SK-N-SH (cell line): ENCODE measurements around the gene ABHD10. TPM values are rescaled to one million over a fixed set of nuclear protein-coding genes. Genes with fewer than 3 reads are reported as not detected.

Experiments used
- CTCF ChIA-PET: fragments of 300-600, 350-600 bp; formaldehyde crosslinking; extraction: SDS; loops from one replicate; lab custom pipeline; 2021; lab: Yijun Ruan, JAX
- POLR2A ChIA-PET: fragments of 350-600 bp; sonication (Branson Sonifier 250); formaldehyde crosslinking; extraction: SDS; loops from one replicate; lab custom pipeline; 2020; ENCODE audit warnings: antibody characterized with exemption, inconsistent platforms; lab: Yijun Ruan, JAX
- DNase-seq: peaks from one replicate; pipeline ENCODE4 v3.0.0; 2012
- H2AFZ ChIP-seq: fragments of 200-600 bp; sonication (generic); 2 replicates; pipeline ENCODE4 v1.8.1; 2016; ENCODE audit warnings: antibody characterized with exemption, mild to moderate bottlenecking, low read depth
- H3F3A ChIP-seq: fragments of 200-600 bp; sonication (generic); replicated peaks from 2 replicates; pipeline ENCODE3; 2016; ENCODE audit warnings: antibody characterized with exemption, mild to moderate bottlenecking; ENCODE audit not compliant: insufficient read depth
- H3K27ac ChIP-seq, 2 experiments: fragments of 200-500 bp in 1 of 2; fragments of 200-600 bp in 1 of 2; sonication (Bioruptor generic) in 1 of 2; sonication (generic), shearing (Covaris generic) in 1 of 2; 2 replicates each; pipeline versions ENCODE4 v1.5.1 to v1.6.1; 2014 to 2016; ENCODE audit warnings: low read depth in 2 of 2, inconsistent platforms in 1 of 2, low read length in 1 of 2, mild to moderate bottlenecking in 1 of 2, mixed read lengths in 1 of 2
- H3K27me3 ChIP-seq: fragments of 200-600 bp; sonication (generic), shearing (Covaris generic); 2 replicates; pipeline ENCODE4 v1.6.1; 2016; ENCODE audit warnings: mixed run types; ENCODE audit not compliant: insufficient read depth
- H3K36me3 ChIP-seq, 2 experiments: fragments of 200-500 bp in 1 of 2; fragments of 200-600 bp in 1 of 2; sonication (Bioruptor generic) in 1 of 2; sonication (generic) in 1 of 2; replicated peaks in 1 of 2; 2 replicates each; pipeline versions ENCODE3 to v1.5.1; 2014 to 2016; ENCODE audit warnings: low read length in 1 of 2, mild to moderate bottlenecking in 1 of 2; ENCODE audit not compliant: insufficient read depth in 2 of 2, control insufficient read depth in 1 of 2
- H3K4me1 ChIP-seq, 2 experiments: fragments of 200-500 bp in 1 of 2; fragments of 200-600 bp in 1 of 2; sonication (Bioruptor generic) in 1 of 2; sonication (generic), shearing (Covaris generic) in 1 of 2; 2 replicates each; pipeline versions ENCODE4 v1.5.1 to v1.6.1; 2014 to 2016; ENCODE audit warnings: low read depth in 1 of 2, low read length in 1 of 2, mixed run types in 1 of 2; ENCODE audit not compliant: insufficient read depth in 2 of 2, control insufficient read depth in 1 of 2
- H3K4me2 ChIP-seq: fragments of 200-600 bp; sonication (generic), shearing (Covaris generic); 2 replicates; pipeline ENCODE4 v1.6.1; 2017; ENCODE audit warnings: mixed run types
- H3K4me3 ChIP-seq, 2 experiments: fragments of 200-500 bp in 1 of 2; fragments of 200-600 bp in 1 of 2; sonication (Bioruptor generic) in 1 of 2; sonication (generic), shearing (Covaris generic) in 1 of 2; 2 replicates each; pipeline versions ENCODE4 v1.5.1 to v1.8.1; 2014 to 2016; ENCODE audit warnings: low read depth in 2 of 2, inconsistent platforms in 1 of 2, low read length in 1 of 2, mild to moderate bottlenecking in 1 of 2, mixed read lengths in 1 of 2, moderate library complexity in 1 of 2
- H3K79me2 ChIP-seq: fragments of 200-600 bp; sonication (generic); 2 replicates; pipeline ENCODE4 v1.8.1; 2017; ENCODE audit warnings: mild to moderate bottlenecking; ENCODE audit not compliant: insufficient read depth
- H3K9ac ChIP-seq: fragments of 200-600 bp; sonication (generic); 2 replicates; pipeline ENCODE4 v1.6.1; 2017; ENCODE audit warnings: mixed run types
- H3K9me2 ChIP-seq: fragments of 200-600 bp; sonication (generic); 2 replicates; pipeline ENCODE4 v1.6.1; 2017; ENCODE audit warnings: mixed run types
- H3K9me3 ChIP-seq: fragments of 200-600 bp; sonication (generic); 2 replicates; pipeline ENCODE4 v1.6.1; 2017; ENCODE audit warnings: mixed run types, mild to moderate bottlenecking, moderate library complexity
- H4K20me1 ChIP-seq: fragments of 200-600 bp; sonication (generic); 2 replicates; pipeline ENCODE4 v1.6.1; 2017; ENCODE audit warnings: mild to moderate bottlenecking, mixed run types; ENCODE audit not compliant: insufficient read depth
- ELF1 ChIP-seq: IDR thresholded peaks from 2 replicates; pipeline ENCODE4 v1.4.0; 2012
- EZH2phosphoT487 ChIP-seq: fragments of 200-600 bp; sonication (generic); IDR thresholded peaks from 2 replicates; pipeline ENCODE4 v1.6.1; 2017; ENCODE audit warnings: low read depth, mixed run types, mild to moderate bottlenecking, antibody characterized with exemption, moderate library complexity, borderline replicate concordance
- FOXJ3 ChIP-seq: sonication (generic); formaldehyde crosslinking; IDR thresholded peaks from 2 replicates; pipeline ENCODE4 v1.5.1; 2020; ENCODE audit warnings: mild to moderate bottlenecking, missing genetic modification reagents
- GABPA ChIP-seq: IDR thresholded peaks from 2 replicates; pipeline ENCODE4 v1.4.0; 2012; ENCODE audit warnings: low read depth, mild to moderate bottlenecking
- JUND ChIP-seq: IDR thresholded peaks from 2 replicates; pipeline ENCODE4 v1.4.0; 2012
- MEF2A ChIP-seq: IDR thresholded peaks from 2 replicates; pipeline ENCODE4 v1.4.0; 2012; ENCODE audit warnings: low read depth, borderline replicate concordance
- MXI1 ChIP-seq: IDR thresholded peaks from 2 replicates; pipeline ENCODE4 v1.6.1; 2012; ENCODE audit warnings: mild to moderate bottlenecking, low read depth, low read length, improper control_type of control experiment
- RAD21 ChIP-seq: IDR thresholded peaks from 2 replicates; pipeline ENCODE4 v1.6.1; 2012; ENCODE audit warnings: mild to moderate bottlenecking, low read length
- RCOR1 ChIP-seq: fragments of 150-350 bp; IDR thresholded peaks from 2 replicates; pipeline ENCODE4 v1.6.1; 2017; ENCODE audit warnings: antibody characterized with exemption, low read length
- RXRA ChIP-seq: IDR thresholded peaks from 2 replicates; pipeline ENCODE4 v1.4.0; 2012; ENCODE audit warnings: low read depth, mild to moderate bottlenecking, borderline replicate concordance
- SIN3A ChIP-seq: IDR thresholded peaks from 2 replicates; pipeline ENCODE4 v1.6.1; 2012; ENCODE audit warnings: low read depth, mild to moderate bottlenecking, low read length, moderate library complexity, borderline replicate concordance
- TCF12 ChIP-seq: IDR thresholded peaks from 2 replicates; pipeline ENCODE4 v1.4.0; 2012
- TEAD4 ChIP-seq: IDR thresholded peaks from 2 replicates; pipeline ENCODE4 v1.4.0; 2012; ENCODE audit warnings: mild to moderate bottlenecking, borderline replicate concordance; ENCODE audit not compliant: insufficient read depth
- YY1 ChIP-seq: IDR thresholded peaks from 2 replicates; pipeline ENCODE4 v1.4.0; 2012; ENCODE audit warnings: low read depth, mild to moderate bottlenecking
- WGBS: methylation state at CpG from one replicate; pipeline ENCODE4 v1.1.6; 2017; ENCODE audit warnings: low lambda C conversion rate; 5-methylcytosine and 5-hydroxymethylcytosine counted together
- polyA plus RNA-seq, 3 experiments: library from polyadenylated mRNA; depleted of rRNA; stranded (reverse); fragments of >200 nt; gene quantifications; 2 replicates each; pipeline ENCODE4 v1.2.3, GENCODE V29; 2012
- TF ChIP-seq, protein P1 (sequence below): fragments of 150-350 bp; IDR thresholded peaks from 2 replicates; pipeline ENCODE4 v1.6.1; 2017; ENCODE audit warnings: antibody characterized with exemption, low read length, low read depth, borderline replicate concordance
- TF ChIP-seq, protein P2 (sequence below): IDR thresholded peaks from 2 replicates; pipeline ENCODE4 v1.6.1; 2012; ENCODE audit warnings: mild to moderate bottlenecking, low read depth, low read length, moderate library complexity
- TF ChIP-seq, protein P3 (sequence below): IDR thresholded peaks from 2 replicates; pipeline ENCODE4 v1.4.0; 2012; ENCODE audit warnings: low read depth, borderline replicate concordance
- TF ChIP-seq, protein P4 (sequence below): IDR thresholded peaks from 2 replicates; pipeline ENCODE4; 2012

ABHD10 gene
- polyA plus RNA-seq, 1 of the 3 experiments (the other 2 are of a cell fraction) = 14.8 TPM

DNA sequence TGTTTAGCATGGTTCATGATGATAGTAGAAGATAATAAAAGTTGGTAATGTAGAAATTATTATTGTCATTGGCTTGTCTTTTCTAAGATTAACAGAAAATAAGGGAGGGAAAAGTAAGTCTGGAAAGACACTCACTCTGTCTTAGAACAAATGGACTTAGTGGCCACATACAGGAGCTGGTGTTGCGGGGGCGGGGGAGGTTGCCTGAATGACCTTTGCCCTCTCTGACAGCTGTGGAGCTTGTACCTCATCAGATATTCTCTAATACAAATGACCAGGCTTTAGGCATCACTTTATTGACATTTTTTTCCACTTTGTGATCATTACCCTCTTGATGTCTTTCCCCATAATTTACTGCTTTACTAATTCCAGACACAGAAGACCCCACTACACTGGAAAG lies 25.8 kb downstream of the ABHD10 start:
- no peaks in the 10 kb centered on the region for H3F3A ChIP-seq
- 88% methylated on average over 2 of the region's 2 CpGs for WGBS
- DNase-seq = no peak
- CTCF ChIA-PET = interaction anchor here (9.5 to 14.5 kb wide), 2 partner anchors 10 to 14 kb away, joined by 66 to 165 read pairs; no protein-coding TSS in a partner anchor
- H3K27ac ChIP-seq = no peak overlapping the region
- no peak overlapping the region for H3K4me3 ChIP-seq
- H3K9ac ChIP-seq = no peak overlapping the region
- H4K20me1 ChIP-seq = no peaks in the 10 kb centered on the region
- no peak overlapping the region for H2AFZ ChIP-seq
- H3K4me1 ChIP-seq = peaks cover 23 to 35% of the 10 kb centered on the region in 2 experiments; a peak in 3 of 4 replicates
- no peak for TF ChIP-seq TCF12
- TF ChIP-seq, protein P1, sequence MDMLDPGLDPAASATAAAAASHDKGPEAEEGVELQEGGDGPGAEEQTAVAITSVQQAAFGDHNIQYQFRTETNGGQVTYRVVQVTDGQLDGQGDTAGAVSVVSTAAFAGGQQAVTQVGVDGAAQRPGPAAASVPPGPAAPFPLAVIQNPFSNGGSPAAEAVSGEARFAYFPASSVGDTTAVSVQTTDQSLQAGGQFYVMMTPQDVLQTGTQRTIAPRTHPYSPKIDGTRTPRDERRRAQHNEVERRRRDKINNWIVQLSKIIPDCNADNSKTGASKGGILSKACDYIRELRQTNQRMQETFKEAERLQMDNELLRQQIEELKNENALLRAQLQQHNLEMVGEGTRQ = no peak
- TF ChIP-seq TEAD4 = no peak
- TF ChIP-seq JUND = no peak
- no peak for TF ChIP-seq GABPA
- TF ChIP-seq, protein P2, sequence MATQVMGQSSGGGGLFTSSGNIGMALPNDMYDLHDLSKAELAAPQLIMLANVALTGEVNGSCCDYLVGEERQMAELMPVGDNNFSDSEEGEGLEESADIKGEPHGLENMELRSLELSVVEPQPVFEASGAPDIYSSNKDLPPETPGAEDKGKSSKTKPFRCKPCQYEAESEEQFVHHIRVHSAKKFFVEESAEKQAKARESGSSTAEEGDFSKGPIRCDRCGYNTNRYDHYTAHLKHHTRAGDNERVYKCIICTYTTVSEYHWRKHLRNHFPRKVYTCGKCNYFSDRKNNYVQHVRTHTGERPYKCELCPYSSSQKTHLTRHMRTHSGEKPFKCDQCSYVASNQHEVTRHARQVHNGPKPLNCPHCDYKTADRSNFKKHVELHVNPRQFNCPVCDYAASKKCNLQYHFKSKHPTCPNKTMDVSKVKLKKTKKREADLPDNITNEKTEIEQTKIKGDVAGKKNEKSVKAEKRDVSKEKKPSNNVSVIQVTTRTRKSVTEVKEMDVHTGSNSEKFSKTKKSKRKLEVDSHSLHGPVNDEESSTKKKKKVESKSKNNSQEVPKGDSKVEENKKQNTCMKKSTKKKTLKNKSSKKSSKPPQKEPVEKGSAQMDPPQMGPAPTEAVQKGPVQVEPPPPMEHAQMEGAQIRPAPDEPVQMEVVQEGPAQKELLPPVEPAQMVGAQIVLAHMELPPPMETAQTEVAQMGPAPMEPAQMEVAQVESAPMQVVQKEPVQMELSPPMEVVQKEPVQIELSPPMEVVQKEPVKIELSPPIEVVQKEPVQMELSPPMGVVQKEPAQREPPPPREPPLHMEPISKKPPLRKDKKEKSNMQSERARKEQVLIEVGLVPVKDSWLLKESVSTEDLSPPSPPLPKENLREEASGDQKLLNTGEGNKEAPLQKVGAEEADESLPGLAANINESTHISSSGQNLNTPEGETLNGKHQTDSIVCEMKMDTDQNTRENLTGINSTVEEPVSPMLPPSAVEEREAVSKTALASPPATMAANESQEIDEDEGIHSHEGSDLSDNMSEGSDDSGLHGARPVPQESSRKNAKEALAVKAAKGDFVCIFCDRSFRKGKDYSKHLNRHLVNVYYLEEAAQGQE = no peak
- no peak for TF ChIP-seq RAD21
- TF ChIP-seq RCOR1 = no peak
- no peak for TF ChIP-seq YY1
- TF ChIP-seq ELF1 = no peak
- TF ChIP-seq SIN3A = no peak
- TF ChIP-seq FOXJ3 (CRISPR knock-in tag) = no peak
- no peak for TF ChIP-seq RXRA
- TF ChIP-seq, protein P3, sequence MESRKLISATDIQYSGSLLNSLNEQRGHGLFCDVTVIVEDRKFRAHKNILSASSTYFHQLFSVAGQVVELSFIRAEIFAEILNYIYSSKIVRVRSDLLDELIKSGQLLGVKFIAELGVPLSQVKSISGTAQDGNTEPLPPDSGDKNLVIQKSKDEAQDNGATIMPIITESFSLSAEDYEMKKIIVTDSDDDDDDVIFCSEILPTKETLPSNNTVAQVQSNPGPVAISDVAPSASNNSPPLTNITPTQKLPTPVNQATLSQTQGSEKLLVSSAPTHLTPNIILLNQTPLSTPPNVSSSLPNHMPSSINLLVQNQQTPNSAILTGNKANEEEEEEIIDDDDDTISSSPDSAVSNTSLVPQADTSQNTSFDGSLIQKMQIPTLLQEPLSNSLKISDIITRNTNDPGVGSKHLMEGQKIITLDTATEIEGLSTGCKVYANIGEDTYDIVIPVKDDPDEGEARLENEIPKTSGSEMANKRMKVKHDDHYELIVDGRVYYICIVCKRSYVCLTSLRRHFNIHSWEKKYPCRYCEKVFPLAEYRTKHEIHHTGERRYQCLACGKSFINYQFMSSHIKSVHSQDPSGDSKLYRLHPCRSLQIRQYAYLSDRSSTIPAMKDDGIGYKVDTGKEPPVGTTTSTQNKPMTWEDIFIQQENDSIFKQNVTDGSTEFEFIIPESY = no peak
- no peak for TF ChIP-seq MEF2A
- TF ChIP-seq, protein P4, sequence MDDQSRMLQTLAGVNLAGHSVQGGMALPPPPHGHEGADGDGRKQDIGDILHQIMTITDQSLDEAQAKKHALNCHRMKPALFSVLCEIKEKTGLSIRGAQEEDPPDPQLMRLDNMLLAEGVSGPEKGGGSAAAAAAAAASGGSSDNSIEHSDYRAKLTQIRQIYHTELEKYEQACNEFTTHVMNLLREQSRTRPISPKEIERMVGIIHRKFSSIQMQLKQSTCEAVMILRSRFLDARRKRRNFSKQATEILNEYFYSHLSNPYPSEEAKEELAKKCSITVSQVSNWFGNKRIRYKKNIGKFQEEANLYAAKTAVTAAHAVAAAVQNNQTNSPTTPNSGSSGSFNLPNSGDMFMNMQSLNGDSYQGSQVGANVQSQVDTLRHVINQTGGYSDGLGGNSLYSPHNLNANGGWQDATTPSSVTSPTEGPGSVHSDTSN = no peak
- TF ChIP-seq MXI1 = no peak
- no peak for TF ChIP-seq EZH2phosphoT487
- H3K79me2 ChIP-seq = no peaks in the 10 kb centered on the region
- H3K36me3 ChIP-seq = peaks cover 0 to 14% of the 10 kb centered on the region in 2 experiments
- H3K27me3 ChIP-seq = no peaks in the 10 kb centered on the region
- H3K9me3 ChIP-seq = no peaks in the 10 kb centered on the region
- no peak overlapping the region for H3K4me2 ChIP-seq
- POLR2A ChIA-PET = no interaction called here
- no peaks in the 10 kb centered on the region for H3K9me2 ChIP-seq
